ENCODE measurements around the gene KLHL26. TPM values are rescaled to one million over a fixed set of nuclear protein-coding genes. Genes with fewer than 3 reads are reported as not detected.

The KLHL26 gene
- total RNA-seq, 1 experiment from 2014 or later: 8.4 TPM

- Histone ChIP-seq H3K36me3 (ENCODE audit: low read depth, low read length) (no peaks in the 10 kb centered on the region), H3K4me2 (ENCODE audit: low read length) (no peak overlapping the region), H3K79me2 (ENCODE audit: low read length) (no peaks in the 10 kb centered on the region), H3K9me2 (replicated peaks; ENCODE audit: low read length) (no peaks in the 10 kb centered on the region), H2AFZ (ENCODE audit: low read length) (no peak overlapping the region), H3K27me3 (ENCODE audit: low read length) (no peaks in the 10 kb centered on the region), H3K9ac (ENCODE audit: low read length) (no peak overlapping the region), H3K9me3 (ENCODE audit: low read length) (no peaks in the 10 kb centered on the region), H3F3A (ENCODE audit: low read length, unreplicated experiment) (no peaks in the 10 kb centered on the region), H3K27ac (ENCODE audit: low read length) (no peak overlapping the region), H3K4me3 (ENCODE audit: low read length) (no peak overlapping the region), H4K20me1 (ENCODE audit: low read length) (no peaks in the 10 kb centered on the region), H3K4me1 (ENCODE audit: insufficient read depth, low read length) (no peaks in the 10 kb centered on the region)
- BruUV-seq (replicated peaks): no TSS peak
- ChIA-PET POLR2A (ENCODE audit: unreplicated experiment) (no interaction called here), CTCF (no interaction called here)
- no peak for TF ChIP-seq CTCF (conservative IDR thresholded peaks at IDR 0.05; ENCODE audit: low read depth, low read length)
- no peak for TF ChIP-seq EZH2 (IDR thresholded peaks at IDR 0.05; ENCODE audit: low read length, unreplicated experiment)
- TF ChIP-seq EZH2phosphoT487 (IDR thresholded peaks at IDR 0.05; ENCODE audit: borderline replicate concordance, low read length): no peak
- ATAC-seq (no peak), DNase-seq (no peak)
- intact Hi-C loops (cut with micrococcal nuclease): no loop called here
These were observed 9.9 kb upstream of the KLHL26 start for GRCh38 chr19:18626906-18627305.

DNA sequence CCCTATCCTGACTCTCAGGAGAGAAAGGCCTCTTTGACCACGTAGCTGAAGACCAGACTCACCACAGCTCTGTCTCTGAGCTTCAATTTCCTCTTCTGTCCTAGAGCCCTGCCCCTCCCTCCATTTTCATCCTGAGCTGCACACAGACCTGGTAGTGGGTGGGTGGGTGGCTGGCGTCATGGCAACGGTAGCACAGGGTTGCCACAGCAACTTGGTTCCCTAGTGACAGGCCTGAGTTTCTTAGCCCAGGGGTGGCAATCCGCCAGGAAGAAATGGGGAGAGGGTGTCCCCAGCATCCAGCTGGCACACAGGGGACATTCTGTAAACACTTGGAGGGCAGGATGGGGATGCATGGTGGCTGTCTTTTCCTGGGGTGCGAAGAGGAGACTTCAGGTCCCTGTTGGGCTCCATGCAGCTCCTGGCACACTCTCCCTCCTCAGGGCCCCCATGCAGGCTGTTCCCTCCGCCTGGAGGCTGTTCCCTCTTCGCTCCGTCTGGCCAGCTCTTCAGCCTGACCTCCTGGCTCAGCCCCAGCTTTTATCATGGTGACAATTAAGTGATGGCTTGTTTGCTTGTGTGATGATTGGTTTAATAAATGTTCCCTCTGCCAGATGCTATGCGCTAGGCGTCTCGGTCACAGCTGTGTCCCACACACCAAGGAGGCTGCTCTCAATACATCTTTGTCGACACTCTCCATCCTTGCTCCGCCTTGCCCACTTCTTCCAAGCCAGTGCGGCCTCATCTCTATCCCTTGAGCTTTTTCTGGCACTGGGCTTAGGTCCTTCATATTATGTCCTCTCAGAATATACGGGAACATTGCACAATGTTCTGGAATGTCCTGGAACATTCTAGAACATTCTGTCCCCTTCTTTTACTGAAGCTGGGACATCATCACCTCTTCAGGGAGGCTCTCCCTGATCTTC lies 7.4 kb upstream of the KLHL26 start:
- H3K79me2 ChIP-seq (ENCODE audit: low read length): no peaks in the 10 kb centered on the region
- no peaks in the 10 kb centered on the region for H3K36me3 ChIP-seq (ENCODE audit: low read depth, low read length)
- intact Hi-C loops (cut with micrococcal nuclease): no loop called here
- no peak overlapping the region for H2AFZ ChIP-seq (ENCODE audit: low read length)
- H3F3A ChIP-seq (ENCODE audit: low read length, unreplicated experiment): no peaks in the 10 kb centered on the region
- H3K27ac ChIP-seq (ENCODE audit: low read length): no peak overlapping the region
- no peak for TF ChIP-seq CTCF (conservative IDR thresholded peaks at IDR 0.05; ENCODE audit: low read depth, low read length)
- no peak for TF ChIP-seq EZH2 (IDR thresholded peaks at IDR 0.05; ENCODE audit: low read length, unreplicated experiment)
- TF ChIP-seq EZH2phosphoT487 (IDR thresholded peaks at IDR 0.05; ENCODE audit: borderline replicate concordance, low read length): no peak
- no peak overlapping the region for H3K9ac ChIP-seq (ENCODE audit: low read length)
- no peaks in the 10 kb centered on the region for H3K4me1 ChIP-seq (ENCODE audit: insufficient read depth, low read length)
- no peaks in the 10 kb centered on the region for H4K20me1 ChIP-seq (ENCODE audit: low read length)
- ATAC-seq (no peak), DNase-seq (no peak)
- no peaks in the 10 kb centered on the region for H3K9me2 ChIP-seq (replicated peaks; ENCODE audit: low read length)
- ChIA-PET POLR2A (ENCODE audit: unreplicated experiment) (no interaction called here), CTCF (no interaction called here)
- BruUV-seq (replicated peaks): no TSS peak
- H3K4me3 ChIP-seq (ENCODE audit: low read length): no peak overlapping the region
- H3K27me3 ChIP-seq (ENCODE audit: low read length): no peaks in the 10 kb centered on the region
- H3K9me3 ChIP-seq (ENCODE audit: low read length): no peaks in the 10 kb centered on the region
- no peak overlapping the region for H3K4me2 ChIP-seq (ENCODE audit: low read length)

DNA sequence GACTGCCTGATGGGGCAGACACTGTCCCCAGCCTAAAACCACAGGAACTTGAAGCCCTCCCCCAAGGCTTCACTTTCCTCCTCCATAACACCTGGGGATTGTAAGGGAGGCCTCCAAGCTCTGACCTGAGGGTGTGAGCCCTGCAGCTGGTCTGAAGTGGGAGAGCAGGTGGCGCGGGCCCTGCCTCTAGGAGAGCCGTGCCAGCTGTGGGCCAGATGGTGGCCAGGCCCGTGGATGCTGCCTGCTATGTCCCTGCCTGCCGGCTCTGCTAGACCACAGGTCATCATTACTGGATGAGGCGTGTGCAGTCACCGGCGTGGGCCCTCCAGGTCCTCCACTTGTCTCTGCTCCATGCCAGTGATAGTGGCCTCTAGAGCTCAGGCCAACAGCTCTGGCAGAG lies 3.5 kb upstream of the KLHL26 start:
- H2AFZ ChIP-seq (ENCODE audit: low read length): no peak overlapping the region
- H3K4me2 ChIP-seq (ENCODE audit: low read length): no peak overlapping the region
- H3K9ac ChIP-seq (ENCODE audit: low read length): no peak overlapping the region
- intact Hi-C loops (cut with micrococcal nuclease): no loop called here
- H3K4me3 ChIP-seq (ENCODE audit: low read length): no peak overlapping the region
- no TSS peak for BruUV-seq (replicated peaks)
- peaks cover 11% of the 10 kb centered on the region for H3K4me1 ChIP-seq (ENCODE audit: insufficient read depth, low read length)
- DNase-seq (no peak), ATAC-seq (no peak)
- no peaks in the 10 kb centered on the region for H3K36me3 ChIP-seq (ENCODE audit: low read depth, low read length)
- H3K9me3 ChIP-seq (ENCODE audit: low read length): no peaks in the 10 kb centered on the region
- H3K79me2 ChIP-seq (ENCODE audit: low read length): peaks cover 15% of the 10 kb centered on the region
- H3K27ac ChIP-seq (ENCODE audit: low read length): no peak overlapping the region
- H3K9me2 ChIP-seq (replicated peaks; ENCODE audit: low read length): no peaks in the 10 kb centered on the region
- 0 out of 2 replicates have a peak, but pooled peaks cover 3% of the 10 kb centered on the region for H4K20me1 ChIP-seq (ENCODE audit: low read length)
- TF ChIP-seq EZH2phosphoT487 (IDR thresholded peaks at IDR 0.05; ENCODE audit: borderline replicate concordance, low read length) (no peak), EZH2 (IDR thresholded peaks at IDR 0.05; ENCODE audit: low read length, unreplicated experiment) (no peak), CTCF (conservative IDR thresholded peaks at IDR 0.05; ENCODE audit: low read depth, low read length) (no peak)
- POLR2A ChIA-PET (ENCODE audit: unreplicated experiment): no interaction called here
- no peaks in the 10 kb centered on the region for H3F3A ChIP-seq (ENCODE audit: low read length, unreplicated experiment)
- no peaks in the 10 kb centered on the region for H3K27me3 ChIP-seq (ENCODE audit: low read length)
- CTCF ChIA-PET: no interaction called here
